Panc1 (cell line): ENCODE data around the gene DDX19B. TPM values are rescaled to one million over a fixed set of nuclear protein-coding genes. Genes with fewer than 3 reads are reported as not detected.

Experiments
- ATAC-seq: fragments of 200-7000 bp; cut with Tn5 transposase; 2 replicates; pipeline ENCODE4 v1.9.1; 2020; ENCODE audit warnings: mild to moderate bottlenecking, moderate library complexity
- BruUV-seq: library from RNA; stranded (reverse); fragments of 400-500 nt; replicated peaks from 2 replicates; lab custom pipeline; 2021; lab: Mats Ljungman, UMichigan
- CTCF ChIA-PET: fragments of 300-600 bp; sonication (Branson Sonifier 250); formaldehyde crosslinking; loops from one replicate; lab custom pipeline; 2022; ENCODE audit warnings: antibody characterized with exemption; lab: Charles Lee
- POLR2A ChIA-PET: fragments of 300-600 bp; sonication (Branson Sonifier 250); formaldehyde crosslinking; loops from one replicate; lab custom pipeline; 2022; ENCODE audit warnings: antibody characterized with exemption; lab: Charles Lee
- DNase-seq: peaks from one replicate; pipeline ENCODE4 v3.0.0-alpha.2; 2010; ENCODE audit warnings: low read depth, low spot score
- H3K27ac ChIP-seq: 2 replicates; pipeline ENCODE4 v1.5.1; 2011; ENCODE audit warnings: mild to moderate bottlenecking, low read length, inconsistent platforms
- H3K27me3 ChIP-seq: fragments of 200-500 bp; sonication (Bioruptor generic); 2 replicates; pipeline ENCODE4 v1.6.0; 2014; ENCODE audit warnings: low read length, inconsistent platforms; ENCODE audit not compliant: control insufficient read depth, insufficient read depth
- H3K36me3 ChIP-seq: fragments of 200-500 bp; sonication (Bioruptor generic); 2 replicates; pipeline ENCODE4 v1.5.1; 2014; ENCODE audit warnings: inconsistent platforms, mild to moderate bottlenecking, low read length, moderate library complexity; ENCODE audit not compliant: control insufficient read depth, insufficient read depth
- H3K4me1 ChIP-seq: 2 replicates; pipeline ENCODE4 v1.5.1; 2011; ENCODE audit warnings: inconsistent platforms, mild to moderate bottlenecking, low read length, moderate library complexity; ENCODE audit not compliant: control insufficient read depth, insufficient read depth
- H3K4me3 ChIP-seq, 2 experiments: 2 replicates each; pipeline ENCODE4 v1.5.1; 2011 to 2012; ENCODE audit warnings: low read depth in 2 of 2, low read length in 2 of 2, mild to moderate bottlenecking in 2 of 2, inconsistent platforms in 1 of 2, moderate library complexity in 1 of 2
- H3K9me3 ChIP-seq: fragments of 200-500 bp; sonication (Bioruptor generic); 2 replicates; pipeline ENCODE4 v1.5.1; 2014; ENCODE audit warnings: low read depth, mild to moderate bottlenecking, inconsistent platforms, low read length, moderate library complexity; ENCODE audit not compliant: control insufficient read depth, insufficient read depth
- POLR2AphosphoS5 ChIP-seq: IDR thresholded peaks from 2 replicates; pipeline ENCODE4 v1.6.1; 2012; ENCODE audit warnings: mild to moderate bottlenecking, low read depth, low read length, moderate library complexity
- SIN3A ChIP-seq: IDR thresholded peaks from 2 replicates; pipeline ENCODE4 v1.6.1; 2012; ENCODE audit warnings: low read depth, mild to moderate bottlenecking, low read length, moderate library complexity, borderline replicate concordance; ENCODE audit not compliant: insufficient read depth
- TCF7L2 ChIP-seq: IDR thresholded peaks from 2 replicates; pipeline ENCODE4 v1.6.1; 2011; ENCODE audit warnings: mild to moderate bottlenecking, low read depth, low read length, inconsistent platforms
- in situ Hi-C: cut with HindIII; loops from 2 replicates; pipeline ENCODE4 v1.10.0; 2016; ENCODE audit warnings: low sequenced_read_pairs, low pct_unique_long_range_greater_than_20kb
- intact Hi-C: fragments of 100-400 bp; cut with micrococcal nuclease; formaldehyde crosslinking; loops from one replicate; pipeline ENCODE4 v1.10.0; 2022; ENCODE audit not compliant: unreplicated experiment
- total RNA-seq: library from RNA; stranded (reverse); gene quantifications from one replicate; pipeline ENCODE4 v1.2.1, GENCODE V29; 2021; ENCODE audit not compliant: unreplicated experiment
- TF ChIP-seq, protein P1 (sequence below), 2 experiments: IDR thresholded peaks; 2 replicates each; pipeline ENCODE4 v1.6.1; 2011 to 2012; ENCODE audit warnings: low read depth in 2 of 2, control low read depth in 1 of 2, low read length in 1 of 2, mild to moderate bottlenecking in 1 of 2, moderate library complexity in 1 of 2; ENCODE audit not compliant: insufficient read depth in 1 of 2
- TF ChIP-seq, protein P2 (sequence below): fragments of 450-650 bp; IDR thresholded peaks from 2 replicates; pipeline ENCODE4 v1.5.1; 2017; ENCODE audit warnings: mild to moderate bottlenecking

DDX19B gene
- total RNA-seq, 1 experiment from 2014 or later: 24.4 TPM

DNA sequence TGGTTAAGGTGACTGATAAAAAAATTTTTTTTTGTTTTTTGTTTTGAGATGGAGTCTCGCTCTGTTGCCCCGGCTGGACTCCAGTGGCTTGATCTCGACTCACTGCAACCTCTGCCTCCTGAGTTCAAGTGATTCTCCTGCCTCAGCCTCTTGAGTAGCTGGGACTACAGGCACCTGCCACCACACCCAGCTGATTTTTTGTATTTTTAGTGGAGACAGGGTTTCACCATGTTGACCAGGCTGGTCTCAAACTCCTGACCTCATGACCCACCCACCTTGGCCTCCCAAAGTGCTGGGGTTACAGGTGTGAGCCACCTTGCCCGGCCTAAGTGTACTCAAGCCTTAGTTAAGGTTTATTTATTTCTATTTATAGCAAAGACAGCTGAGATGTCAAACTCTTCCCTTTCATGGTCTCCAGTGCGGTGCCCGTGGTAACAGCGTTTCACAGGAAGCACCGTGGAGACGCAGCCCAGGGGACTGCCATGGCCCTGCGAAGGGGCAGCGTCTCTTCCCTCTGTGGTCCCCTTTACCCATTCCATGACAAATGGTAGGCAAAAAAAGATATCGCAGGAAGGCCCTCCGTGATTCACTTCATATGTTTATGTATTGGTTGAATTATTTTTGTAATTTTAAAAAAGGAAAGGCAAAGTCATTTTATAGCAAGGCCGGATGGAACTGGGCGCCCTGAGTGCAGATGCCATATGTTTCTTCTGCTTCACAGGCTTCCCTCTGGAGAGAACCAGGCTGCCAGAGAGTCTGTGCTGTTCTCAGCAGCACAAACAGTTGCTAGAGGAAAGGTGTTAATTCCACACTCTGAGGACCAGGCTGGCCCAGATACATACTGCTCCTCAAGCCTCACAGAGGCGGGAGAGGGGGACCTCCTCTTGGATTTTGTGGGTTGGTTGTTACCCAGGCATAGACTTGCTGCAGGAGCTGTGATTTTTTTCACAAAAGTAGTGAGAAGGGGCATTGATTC, 76.9 kb downstream of the DDX19B start:
- ChIA-PET POLR2A (no interaction called here), CTCF (no interaction called here)
- no peak for DNase-seq
- TF ChIP-seq, protein P1, sequence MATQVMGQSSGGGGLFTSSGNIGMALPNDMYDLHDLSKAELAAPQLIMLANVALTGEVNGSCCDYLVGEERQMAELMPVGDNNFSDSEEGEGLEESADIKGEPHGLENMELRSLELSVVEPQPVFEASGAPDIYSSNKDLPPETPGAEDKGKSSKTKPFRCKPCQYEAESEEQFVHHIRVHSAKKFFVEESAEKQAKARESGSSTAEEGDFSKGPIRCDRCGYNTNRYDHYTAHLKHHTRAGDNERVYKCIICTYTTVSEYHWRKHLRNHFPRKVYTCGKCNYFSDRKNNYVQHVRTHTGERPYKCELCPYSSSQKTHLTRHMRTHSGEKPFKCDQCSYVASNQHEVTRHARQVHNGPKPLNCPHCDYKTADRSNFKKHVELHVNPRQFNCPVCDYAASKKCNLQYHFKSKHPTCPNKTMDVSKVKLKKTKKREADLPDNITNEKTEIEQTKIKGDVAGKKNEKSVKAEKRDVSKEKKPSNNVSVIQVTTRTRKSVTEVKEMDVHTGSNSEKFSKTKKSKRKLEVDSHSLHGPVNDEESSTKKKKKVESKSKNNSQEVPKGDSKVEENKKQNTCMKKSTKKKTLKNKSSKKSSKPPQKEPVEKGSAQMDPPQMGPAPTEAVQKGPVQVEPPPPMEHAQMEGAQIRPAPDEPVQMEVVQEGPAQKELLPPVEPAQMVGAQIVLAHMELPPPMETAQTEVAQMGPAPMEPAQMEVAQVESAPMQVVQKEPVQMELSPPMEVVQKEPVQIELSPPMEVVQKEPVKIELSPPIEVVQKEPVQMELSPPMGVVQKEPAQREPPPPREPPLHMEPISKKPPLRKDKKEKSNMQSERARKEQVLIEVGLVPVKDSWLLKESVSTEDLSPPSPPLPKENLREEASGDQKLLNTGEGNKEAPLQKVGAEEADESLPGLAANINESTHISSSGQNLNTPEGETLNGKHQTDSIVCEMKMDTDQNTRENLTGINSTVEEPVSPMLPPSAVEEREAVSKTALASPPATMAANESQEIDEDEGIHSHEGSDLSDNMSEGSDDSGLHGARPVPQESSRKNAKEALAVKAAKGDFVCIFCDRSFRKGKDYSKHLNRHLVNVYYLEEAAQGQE (IDR thresholded peaks at IDR 0.05; ENCODE audit: insufficient read depth in 1 of 2, low read depth in 2 of 2, low read length in 1 of 2): no peak
- no peak for TF ChIP-seq TCF7L2
- TF ChIP-seq POLR2AphosphoS5: 0 out of 2 replicates have a peak, but pooled peaks have one; percentile 16
- TF ChIP-seq SIN3A: no peak
- TF ChIP-seq, protein P2, sequence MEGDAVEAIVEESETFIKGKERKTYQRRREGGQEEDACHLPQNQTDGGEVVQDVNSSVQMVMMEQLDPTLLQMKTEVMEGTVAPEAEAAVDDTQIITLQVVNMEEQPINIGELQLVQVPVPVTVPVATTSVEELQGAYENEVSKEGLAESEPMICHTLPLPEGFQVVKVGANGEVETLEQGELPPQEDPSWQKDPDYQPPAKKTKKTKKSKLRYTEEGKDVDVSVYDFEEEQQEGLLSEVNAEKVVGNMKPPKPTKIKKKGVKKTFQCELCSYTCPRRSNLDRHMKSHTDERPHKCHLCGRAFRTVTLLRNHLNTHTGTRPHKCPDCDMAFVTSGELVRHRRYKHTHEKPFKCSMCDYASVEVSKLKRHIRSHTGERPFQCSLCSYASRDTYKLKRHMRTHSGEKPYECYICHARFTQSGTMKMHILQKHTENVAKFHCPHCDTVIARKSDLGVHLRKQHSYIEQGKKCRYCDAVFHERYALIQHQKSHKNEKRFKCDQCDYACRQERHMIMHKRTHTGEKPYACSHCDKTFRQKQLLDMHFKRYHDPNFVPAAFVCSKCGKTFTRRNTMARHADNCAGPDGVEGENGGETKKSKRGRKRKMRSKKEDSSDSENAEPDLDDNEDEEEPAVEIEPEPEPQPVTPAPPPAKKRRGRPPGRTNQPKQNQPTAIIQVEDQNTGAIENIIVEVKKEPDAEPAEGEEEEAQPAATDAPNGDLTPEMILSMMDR: no peak
- BruUV-seq: no TSS peak
- Histone ChIP-seq H3K4me3 (no peak overlapping the region), H3K36me3 (peaks cover 6% of the 10 kb centered on the region), H3K4me1 (peaks cover 8% of the 10 kb centered on the region), H3K9me3 (no peaks in the 10 kb centered on the region), H3K27me3 (no peaks in the 10 kb centered on the region), H3K27ac (no peak overlapping the region)
- in situ Hi-C loops: no loop called here
- intact Hi-C loops: no loop called here
- no peak for ATAC-seq

DNA sequence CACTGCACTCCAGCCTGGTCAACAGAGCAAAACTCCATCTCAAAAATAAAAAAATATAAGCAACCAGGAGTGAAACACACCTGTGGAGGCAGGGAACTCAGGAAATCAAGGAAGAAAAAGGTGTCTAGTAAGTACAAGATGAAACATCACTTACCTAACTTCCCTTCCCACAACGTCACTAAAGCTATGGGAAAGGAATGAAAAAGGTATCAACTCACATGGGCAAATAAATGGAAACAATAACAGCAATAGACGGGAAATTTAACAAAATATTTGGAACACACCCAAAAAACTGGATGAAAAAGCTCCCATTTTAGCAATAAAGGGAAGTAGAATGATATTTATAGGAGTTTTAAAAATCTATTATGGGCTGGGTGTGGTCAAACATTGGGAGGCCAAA, 78.8 kb downstream of the DDX19B start:
- ChIA-PET CTCF (interaction anchor here (0.6 kb wide), 1 partner anchor 13 kb away, joined by 5 read pairs; no protein-coding TSS in a partner anchor), POLR2A (no interaction called here)
- BruUV-seq: no TSS peak
- ATAC-seq: no peak
- DNase-seq: no peak
- TF ChIP-seq SIN3A: no peak
- no peak for TF ChIP-seq POLR2AphosphoS5
- no peak for TF ChIP-seq TCF7L2
- TF ChIP-seq, protein P1 (IDR thresholded peaks at IDR 0.05; ENCODE audit: insufficient read depth in 1 of 2, low read depth in 2 of 2, low read length in 1 of 2): no peak
- TF ChIP-seq, protein P2: no peak
- in situ Hi-C loops: no loop called here
- no peak overlapping the region for H3K4me3 ChIP-seq
- H3K9me3 ChIP-seq: no peaks in the 10 kb centered on the region
- no peak overlapping the region for H3K27ac ChIP-seq
- no peaks in the 10 kb centered on the region for H3K27me3 ChIP-seq
- H3K36me3 ChIP-seq: peaks cover 6% of the 10 kb centered on the region; the same call in 1 of the 2 replicates
- intact Hi-C loops: no loop called here
- H3K4me1 ChIP-seq: peaks cover 13% of the 10 kb centered on the region
